GM13976 (cell line): ENCODE results near the gene CAPN11.
"Not testable (repeated sequence)": the region's sequence is repeated elsewhere in the genome, so short reads cannot be mapped to it uniquely, and the experiment has no call there.

Source experiments
- DNase-seq: peaks from one replicate; pipeline ENCODE4 v3.0.0; 2012; ENCODE audit warnings: low spot score
- CTCF ChIP-seq: IDR thresholded peaks from 2 replicates; pipeline ENCODE4 v1.5.1; 2012; ENCODE audit warnings: borderline replicate concordance, mild to moderate bottlenecking; ENCODE audit not compliant: insufficient read depth; ENCODE audit errors: extremely low read depth, missing control alignments, control extremely low read depth
- in situ Hi-C: fragments of 300-500 bp; cut with MboI; formaldehyde crosslinking; loops from one replicate; pipeline ENCODE4 v1.12.0; 2022; ENCODE audit warnings: low sequenced_read_pairs, mixed read lengths, inconsistent platforms; ENCODE audit not compliant: unreplicated experiment

CAPN11 gene

GRCh38 chr6:44230034-44230675 lies 71.5 kb downstream of the CAPN11 start:
- TF ChIP-seq CTCF = no peak
- peak; percentile 5 for DNase-seq
- in situ Hi-C loops = loop anchor here (5.0 kb wide), 1 partner anchor 58 kb away; no protein-coding TSS in a partner anchor

- DNase-seq = not testable (repeated sequence)
- in situ Hi-C loops = loop anchor here (5.0 kb wide), 1 partner anchor 59 kb away; no protein-coding TSS in a partner anchor
These were observed 72.8 kb downstream of the CAPN11 start for GRCh38 chr6:44231426-44231825.

- TF ChIP-seq CTCF = no peak
- in situ Hi-C loops = loop anchor here (5.0 kb wide), 1 partner anchor 61 kb away; no protein-coding TSS in a partner anchor
- DNase-seq = peak; percentile 15
These were observed 74.3 kb downstream of the CAPN11 start for GRCh38 chr6:44232676-44233566.

GRCh38 chr6:44233567-44234100 lies 75.0 kb downstream of the CAPN11 start:
- DNase-seq = peak; percentile 12
- in situ Hi-C loops = loop anchor here (5.0 kb wide), 1 partner anchor 61 kb away; no protein-coding TSS in a partner anchor

More at GRCh38 chr6:44233567-44234100, 75.0 kb downstream of the CAPN11 start:
- TF ChIP-seq CTCF = no peak
